ENCODE data around the gene CCDC187. TPM values are rescaled to one million over a fixed set of nuclear protein-coding genes. Genes with fewer than 3 reads are reported as not detected.
A peak's percentile ranks its signal among the peaks of the same experiment; 100 is the strongest.

CCDC187 gene
- total and polyA plus RNA-seq, 2 of the 13 experiments (the other 11 are each of a cell fraction or from before 2014, with no cell fraction given): 0.03 to 0.13 TPM

GRCh38 chr9:136297016-136297691 is 6.7 kb downstream of the CCDC187 start (continued):
- TF ChIP-seq TAF15 (IDR thresholded peaks at IDR 0.05; ENCODE audit: low read depth, low read length, poor library complexity, severe bottlenecking) (no peak), ZNF841 (CRISPR knock-in tag; IDR thresholded peaks at IDR 0.05; ENCODE audit: borderline replicate concordance) (no peak), PLRG1 (conservative IDR thresholded peaks at IDR 0.05) (no peak), MBD4 (IDR thresholded peaks at IDR 0.05; ENCODE audit: borderline replicate concordance, low read length) (no peak), NCOA2 (CRISPR knock-in tag; IDR thresholded peaks at IDR 0.05) (no peak), TBL1XR1 (IDR thresholded peaks at IDR 0.05; ENCODE audit: borderline replicate concordance, low read length, partially characterized antibody) (no peak), ZNF768 (CRISPR knock-in tag; IDR thresholded peaks at IDR 0.05) (peak; percentile 52; the same call in 1 of the 2 replicates), ZNF496 (CRISPR knock-in tag; IDR thresholded peaks at IDR 0.05; ENCODE audit: insufficient replicate concordance) (no peak), ZNF256 (CRISPR knock-in tag; conservative IDR thresholded peaks at IDR 0.05) (no peak), ZNF282 (IDR thresholded peaks at IDR 0.05; ENCODE audit: partially characterized antibody) (no peak), ZFP62 (CRISPR knock-in tag; IDR thresholded peaks at IDR 0.05) (no peak), CEBPB (IDR thresholded peaks at IDR 0.05; ENCODE audit: borderline replicate concordance, low read depth, low read length) (no peak), ZNF367 (CRISPR knock-in tag; IDR thresholded peaks at IDR 0.05; ENCODE audit: borderline replicate concordance) (no peak), E2F5 (CRISPR knock-in tag; conservative IDR thresholded peaks at IDR 0.05) (no peak), RXRB (CRISPR knock-in tag; IDR thresholded peaks at IDR 0.05; ENCODE audit: borderline replicate concordance) (peak; percentile 74; the same call in 1 of the 2 replicates), ARHGAP35 (CRISPR knock-in tag; IDR thresholded peaks at IDR 0.05; ENCODE audit: borderline replicate concordance) (peak; percentile 71; the same call in 1 of the 2 replicates), GATAD1 (CRISPR knock-in tag; IDR thresholded peaks at IDR 0.05) (peak; percentile 42; the same call in 1 of the 2 replicates), TBP (CRISPR knock-in tag; IDR thresholded peaks at IDR 0.05) (no peak), ATRX (CRISPR knock-in tag; IDR thresholded peaks at IDR 0.05; ENCODE audit: borderline replicate concordance) (no peak), ADNP (CRISPR knock-in tag; IDR thresholded peaks at IDR 0.05) (no peak), ZNF354B (CRISPR knock-in tag; IDR thresholded peaks at IDR 0.05) (no peak)
- TF ChIP-seq, protein P1, sequence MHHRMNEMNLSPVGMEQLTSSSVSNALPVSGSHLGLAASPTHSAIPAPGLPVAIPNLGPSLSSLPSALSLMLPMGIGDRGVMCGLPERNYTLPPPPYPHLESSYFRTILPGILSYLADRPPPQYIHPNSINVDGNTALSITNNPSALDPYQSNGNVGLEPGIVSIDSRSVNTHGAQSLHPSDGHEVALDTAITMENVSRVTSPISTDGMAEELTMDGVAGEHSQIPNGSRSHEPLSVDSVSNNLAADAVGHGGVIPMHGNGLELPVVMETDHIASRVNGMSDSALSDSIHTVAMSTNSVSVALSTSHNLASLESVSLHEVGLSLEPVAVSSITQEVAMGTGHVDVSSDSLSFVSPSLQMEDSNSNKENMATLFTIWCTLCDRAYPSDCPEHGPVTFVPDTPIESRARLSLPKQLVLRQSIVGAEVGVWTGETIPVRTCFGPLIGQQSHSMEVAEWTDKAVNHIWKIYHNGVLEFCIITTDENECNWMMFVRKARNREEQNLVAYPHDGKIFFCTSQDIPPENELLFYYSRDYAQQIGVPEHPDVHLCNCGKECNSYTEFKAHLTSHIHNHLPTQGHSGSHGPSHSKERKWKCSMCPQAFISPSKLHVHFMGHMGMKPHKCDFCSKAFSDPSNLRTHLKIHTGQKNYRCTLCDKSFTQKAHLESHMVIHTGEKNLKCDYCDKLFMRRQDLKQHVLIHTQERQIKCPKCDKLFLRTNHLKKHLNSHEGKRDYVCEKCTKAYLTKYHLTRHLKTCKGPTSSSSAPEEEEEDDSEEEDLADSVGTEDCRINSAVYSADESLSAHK (CRISPR knock-in tag; IDR thresholded peaks at IDR 0.05; ENCODE audit: borderline replicate concordance): no peak
- TF ChIP-seq, protein P2, sequence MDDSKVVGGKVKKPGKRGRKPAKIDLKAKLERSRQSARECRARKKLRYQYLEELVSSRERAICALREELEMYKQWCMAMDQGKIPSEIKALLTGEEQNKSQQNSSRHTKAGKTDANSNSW (CRISPR knock-in tag; IDR thresholded peaks at IDR 0.05; ENCODE audit: borderline replicate concordance): no peak
- TF ChIP-seq, protein P3, sequence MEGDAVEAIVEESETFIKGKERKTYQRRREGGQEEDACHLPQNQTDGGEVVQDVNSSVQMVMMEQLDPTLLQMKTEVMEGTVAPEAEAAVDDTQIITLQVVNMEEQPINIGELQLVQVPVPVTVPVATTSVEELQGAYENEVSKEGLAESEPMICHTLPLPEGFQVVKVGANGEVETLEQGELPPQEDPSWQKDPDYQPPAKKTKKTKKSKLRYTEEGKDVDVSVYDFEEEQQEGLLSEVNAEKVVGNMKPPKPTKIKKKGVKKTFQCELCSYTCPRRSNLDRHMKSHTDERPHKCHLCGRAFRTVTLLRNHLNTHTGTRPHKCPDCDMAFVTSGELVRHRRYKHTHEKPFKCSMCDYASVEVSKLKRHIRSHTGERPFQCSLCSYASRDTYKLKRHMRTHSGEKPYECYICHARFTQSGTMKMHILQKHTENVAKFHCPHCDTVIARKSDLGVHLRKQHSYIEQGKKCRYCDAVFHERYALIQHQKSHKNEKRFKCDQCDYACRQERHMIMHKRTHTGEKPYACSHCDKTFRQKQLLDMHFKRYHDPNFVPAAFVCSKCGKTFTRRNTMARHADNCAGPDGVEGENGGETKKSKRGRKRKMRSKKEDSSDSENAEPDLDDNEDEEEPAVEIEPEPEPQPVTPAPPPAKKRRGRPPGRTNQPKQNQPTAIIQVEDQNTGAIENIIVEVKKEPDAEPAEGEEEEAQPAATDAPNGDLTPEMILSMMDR (CRISPR knock-in tag; IDR thresholded peaks at IDR 0.05): peak; percentile 31; the same call in 1 of the 2 replicates
